Endometrial microvascular endothelial cells (primary cell): ENCODE data around the gene WT1. TPM values are rescaled to one million over a fixed set of nuclear protein-coding genes. Genes with fewer than 3 reads are reported as not detected.

Experiments
- in situ Hi-C: cut with HindIII; loops from 2 replicates; pipeline ENCODE4 v1.10.0; 2017; ENCODE audit warnings: low sequenced_read_pairs, low pct_unique_long_range_greater_than_20kb; ENCODE audit errors: inconsistent ontology term
- total RNA-seq: library from RNA; depleted of rRNA; stranded (reverse); fragments of >200 nt; gene quantifications from one replicate; pipeline ENCODE4 v1.2.3, GENCODE V29; 2015; ENCODE audit errors: inconsistent ontology term

WT1 gene
- total RNA-seq, 1 donor from 2014 or later: not detected

- in situ Hi-C loops: no loop called here
These were observed 81.5 kb downstream of the WT1 start for GRCh38 chr11:32353884-32354283.

GRCh38 chr11:32348502-32348901, 86.8 kb downstream of the WT1 start:
- in situ Hi-C loops: no loop called here

- in situ Hi-C loops: no loop called here
These were observed 90.4 kb downstream of the WT1 start for GRCh38 chr11:32344946-32345345.

GRCh38 chr11:32343325-32344008, 91.9 kb downstream of the WT1 start:
- in situ Hi-C loops: no loop called here

GRCh38 chr11:32341620-32342613, 93.4 kb downstream of the WT1 start:
- in situ Hi-C loops: no loop called here

GRCh38 chr11:32340181-32340580, 95.2 kb downstream of the WT1 start:
- in situ Hi-C loops: no loop called here

Other genes with a start within 250 kb of the WT1 start
- gene EIF3M, start 148.3 kb upstream of the WT1 start, total RNA-seq: 684 TPM